Tibial nerve (tissue), 4 donors: Measurements from ENCODE around the gene LHFPL2. TPM values are rescaled to one million over a fixed set of nuclear protein-coding genes. Genes with fewer than 3 reads are reported as not detected.

Experiments used
- DNase-seq, 2 donors: peaks; one replicate each; pipeline ENCODE4 v3.0.0-alpha.2; 2019; ENCODE audit warnings: low spot score in 2 of 2
- H3K27ac ChIP-seq, 4 donors: fragments of 200-600 bp; sonication (generic) in 3 of 4; one replicate each; pipeline ENCODE4 v1.5.1; 2017 to 2019; ENCODE audit warnings: mild to moderate bottlenecking in 1 of 4
- H3K27me3 ChIP-seq, 2 donors: fragments of 200-600 bp; sonication (generic) in 1 of 2; one replicate each; pipeline versions ENCODE4 v1.5.1 to v1.6.0; 2017 to 2019
- H3K36me3 ChIP-seq, 3 donors: fragments of 200-600 bp; sonication (generic); one replicate each; pipeline ENCODE4 v1.5.1; 2018 to 2019
- H3K4me1 ChIP-seq, 4 donors: fragments of 200-600 bp; sonication (generic) in 3 of 4; one replicate each; pipeline ENCODE4 v1.5.1; 2017 to 2019
- H3K4me3 ChIP-seq, 4 donors: fragments of 200-600 bp; sonication (generic) in 3 of 4; one replicate each; pipeline ENCODE4 v1.5.1; 2017 to 2019; ENCODE audit warnings: mild to moderate bottlenecking in 1 of 4, moderate library complexity in 1 of 4
- H3K9me3 ChIP-seq, 4 donors: fragments of 200-600 bp; sonication (generic) in 3 of 4; one replicate each; pipeline ENCODE4 v1.5.1; 2017 to 2019
- CTCF ChIP-seq, 5 experiments: fragments of 200-600 bp in 3 of 5; fragments of 450-650 bp in 2 of 5; sonication (generic) in 3 of 5; IDR thresholded peaks; one replicate each; pipeline ENCODE4 v1.5.1; 2016 to 2019; ENCODE audit warnings: antibody characterized with exemption in 5 of 5, mild to moderate bottlenecking in 3 of 5, moderate library complexity in 2 of 5
- EP300 ChIP-seq, 2 donors: sonication (generic); formaldehyde crosslinking; IDR thresholded peaks; one replicate each; pipeline ENCODE4 v1.6.1; 2017; ENCODE audit warnings: antibody characterized with exemption in 2 of 2, mild to moderate bottlenecking in 1 of 2
- POLR2A ChIP-seq, 2 donors: fragments of 450-650 bp; IDR thresholded peaks; one replicate each; pipeline ENCODE4 v1.6.1; 2017; ENCODE audit warnings: antibody characterized with exemption in 2 of 2, mild to moderate bottlenecking in 2 of 2, moderate library complexity in 2 of 2
- WGBS, 2 donors: methylation state at CpG; one replicate each; pipeline ENCODE4 v1.1.5; 2018; 5-methylcytosine and 5-hydroxymethylcytosine counted together
- total RNA-seq, 4 donors: library from RNA; depleted of rRNA; stranded (reverse); fragments of >200 nt; gene quantifications; one replicate each; pipeline ENCODE4 v1.1.0, GENCODE V29; 2016

Gene LHFPL2
- total RNA-seq, 4 donors from 2014 or later: 19.7 to 48.9 (median 27.4) TPM

- TF ChIP-seq CTCF (IDR thresholded peaks at IDR 0.05): no peak
- no peak for TF ChIP-seq EP300 (IDR thresholded peaks at IDR 0.05)
- TF ChIP-seq POLR2A (IDR thresholded peaks at IDR 0.05): no peak
- H3K27ac ChIP-seq: no peak overlapping the region
- WGBS, 2 donors: 35 to 42% methylated on average over 4 of the region's 4 CpGs
- no peaks in the 10 kb centered on the region for H3K9me3 ChIP-seq
- peaks cover 0 to 8% (median 0%) of the 10 kb centered on the region in 3 donors for H3K36me3 ChIP-seq
- H3K27me3 ChIP-seq: no peaks in the 10 kb centered on the region
- no peak overlapping the region for H3K4me3 ChIP-seq
- no peak for DNase-seq
- H3K4me1 ChIP-seq: peaks cover 0 to 32% (median 6%) of the 10 kb centered on the region in 4 donors
Observed at GRCh38 chr5:78613756-78614155, 34.8 kb downstream of the LHFPL2 start.

GRCh38 chr5:78613151-78613533, 35.4 kb downstream of the LHFPL2 start:
- Histone ChIP-seq H3K9me3 (no peaks in the 10 kb centered on the region), H3K27ac (no peak overlapping the region), H3K36me3 (peaks cover 0 to 2% (median 0%) of the 10 kb centered on the region in 3 donors), H3K27me3 (no peaks in the 10 kb centered on the region), H3K4me3 (no peak overlapping the region), H3K4me1 (peaks cover 0 to 32% (median 6%) of the 10 kb centered on the region in 4 donors)
- DNase-seq: no peak
- TF ChIP-seq POLR2A (IDR thresholded peaks at IDR 0.05) (no peak), EP300 (IDR thresholded peaks at IDR 0.05) (no peak), CTCF (IDR thresholded peaks at IDR 0.05) (no peak)
- 82 to 92% methylated on average over 2 of the region's 2 CpGs for WGBS, 2 donors

- H3K9me3 ChIP-seq: no peaks in the 10 kb centered on the region
- no peak overlapping the region for H3K4me3 ChIP-seq
- no peak for DNase-seq
- no peak for TF ChIP-seq EP300 (IDR thresholded peaks at IDR 0.05)
- no peak for TF ChIP-seq POLR2A (IDR thresholded peaks at IDR 0.05)
- TF ChIP-seq CTCF (IDR thresholded peaks at IDR 0.05): no peak
- WGBS, 2 donors: 65 to 71% methylated on average over 3 of the region's 3 CpGs
- H3K27ac ChIP-seq: peak overlapping the region in 2 of 4 donors; percentile 25 to 66
- H3K36me3 ChIP-seq: no peaks in the 10 kb centered on the region
- H3K27me3 ChIP-seq: no peaks in the 10 kb centered on the region
- H3K4me1 ChIP-seq: peaks cover 0 to 32% (median 6%) of the 10 kb centered on the region in 4 donors
Observed at GRCh38 chr5:78612227-78613150, 36.1 kb downstream of the LHFPL2 start.

- H3K9me3 ChIP-seq: no peaks in the 10 kb centered on the region
- no peak for DNase-seq
- H3K4me3 ChIP-seq: no peak overlapping the region
- 37 to 40% methylated on average over 4 of the region's 4 CpGs for WGBS, 2 donors
- H3K27ac ChIP-seq: peak overlapping the region in 2 of 4 donors; percentile 57 to 66
- H3K4me1 ChIP-seq: peaks cover 0 to 38% (median 6%) of the 10 kb centered on the region in 4 donors
- H3K36me3 ChIP-seq: no peaks in the 10 kb centered on the region
- TF ChIP-seq POLR2A (IDR thresholded peaks at IDR 0.05) (no peak), EP300 (IDR thresholded peaks at IDR 0.05) (no peak), CTCF (IDR thresholded peaks at IDR 0.05) (no peak)
- no peaks in the 10 kb centered on the region for H3K27me3 ChIP-seq
Observed at GRCh38 chr5:78611126-78611605, 37.4 kb downstream of the LHFPL2 start.

- Histone ChIP-seq H3K27me3 (no peaks in the 10 kb centered on the region), H3K9me3 (no peaks in the 10 kb centered on the region), H3K36me3 (no peaks in the 10 kb centered on the region), H3K27ac (peak overlapping the region in 2 of 4 donors; percentile 57 to 66), H3K4me1 (peaks cover 0 to 44% (median 6%) of the 10 kb centered on the region in 4 donors), H3K4me3 (no peak overlapping the region)
- no peak for TF ChIP-seq EP300 (IDR thresholded peaks at IDR 0.05)
- no peak for TF ChIP-seq POLR2A (IDR thresholded peaks at IDR 0.05)
- TF ChIP-seq CTCF (IDR thresholded peaks at IDR 0.05): no peak
- 68 to 69% methylated on average over 3 of the region's 3 CpGs for WGBS, 2 donors
- no peak for DNase-seq
Observed at GRCh38 chr5:78610636-78611035, 37.9 kb downstream of the LHFPL2 start.
